Thyroid gland (tissue), 4 donors: ENCODE data around the gene WNT11.

Experiments
- POLR2A ChIP-seq, 2 donors: fragments of 450-650 bp; IDR thresholded peaks; one replicate each; pipeline ENCODE4 v1.6.1; 2017; ENCODE audit warnings: antibody characterized with exemption in 2 of 2, mild to moderate bottlenecking in 2 of 2, moderate library complexity in 1 of 2
- TF ChIP-seq, protein P1 (sequence below), 6 experiments: fragments of 200-600 bp in 3 of 6; fragments of 450-650 bp in 3 of 6; sonication (generic) in 3 of 6; IDR thresholded peaks; one replicate each; pipeline ENCODE4 v1.5.1; 2016 to 2019; ENCODE audit warnings: antibody characterized with exemption in 6 of 6, mild to moderate bottlenecking in 2 of 6, inconsistent platforms in 1 of 6, moderate library complexity in 1 of 6

DNA sequence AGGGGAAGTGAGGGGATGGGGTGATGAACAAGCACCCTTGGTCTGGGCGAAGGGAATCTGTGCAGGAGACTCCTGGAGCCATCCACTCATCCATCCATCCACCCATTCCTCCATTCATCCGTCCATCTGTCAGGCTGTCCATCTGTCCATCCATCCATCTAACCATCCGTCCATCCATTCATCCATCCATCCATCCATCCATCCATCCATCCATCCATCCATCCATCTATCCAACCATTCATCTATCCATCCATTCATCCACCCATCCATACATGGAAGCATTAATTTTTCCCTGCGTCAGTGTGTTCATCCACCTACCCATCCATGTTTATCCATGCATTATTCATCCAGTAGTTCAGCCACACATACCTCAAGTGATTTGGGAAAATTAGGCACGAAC, 32.0 kb downstream of the WNT11 start:
- TF ChIP-seq POLR2A (IDR thresholded peaks at IDR 0.05) = no peak
- TF ChIP-seq, protein P1, sequence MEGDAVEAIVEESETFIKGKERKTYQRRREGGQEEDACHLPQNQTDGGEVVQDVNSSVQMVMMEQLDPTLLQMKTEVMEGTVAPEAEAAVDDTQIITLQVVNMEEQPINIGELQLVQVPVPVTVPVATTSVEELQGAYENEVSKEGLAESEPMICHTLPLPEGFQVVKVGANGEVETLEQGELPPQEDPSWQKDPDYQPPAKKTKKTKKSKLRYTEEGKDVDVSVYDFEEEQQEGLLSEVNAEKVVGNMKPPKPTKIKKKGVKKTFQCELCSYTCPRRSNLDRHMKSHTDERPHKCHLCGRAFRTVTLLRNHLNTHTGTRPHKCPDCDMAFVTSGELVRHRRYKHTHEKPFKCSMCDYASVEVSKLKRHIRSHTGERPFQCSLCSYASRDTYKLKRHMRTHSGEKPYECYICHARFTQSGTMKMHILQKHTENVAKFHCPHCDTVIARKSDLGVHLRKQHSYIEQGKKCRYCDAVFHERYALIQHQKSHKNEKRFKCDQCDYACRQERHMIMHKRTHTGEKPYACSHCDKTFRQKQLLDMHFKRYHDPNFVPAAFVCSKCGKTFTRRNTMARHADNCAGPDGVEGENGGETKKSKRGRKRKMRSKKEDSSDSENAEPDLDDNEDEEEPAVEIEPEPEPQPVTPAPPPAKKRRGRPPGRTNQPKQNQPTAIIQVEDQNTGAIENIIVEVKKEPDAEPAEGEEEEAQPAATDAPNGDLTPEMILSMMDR (IDR thresholded peaks at IDR 0.05) = no peak
